HG03097 (cell line): Measurements from ENCODE around the gene SLC4A9.
"Not testable (repeated sequence)": the region's sequence is repeated elsewhere in the genome, so short reads cannot be mapped to it uniquely, and the experiment has no call there.

Source experiments
- ATAC-seq: cut with Tn5 transposase; IDR thresholded peaks from one replicate; pipeline ENCODE4 v1.9.1; 2021; ENCODE audit not compliant: unreplicated experiment, low FRiP score

Gene SLC4A9

DNA sequence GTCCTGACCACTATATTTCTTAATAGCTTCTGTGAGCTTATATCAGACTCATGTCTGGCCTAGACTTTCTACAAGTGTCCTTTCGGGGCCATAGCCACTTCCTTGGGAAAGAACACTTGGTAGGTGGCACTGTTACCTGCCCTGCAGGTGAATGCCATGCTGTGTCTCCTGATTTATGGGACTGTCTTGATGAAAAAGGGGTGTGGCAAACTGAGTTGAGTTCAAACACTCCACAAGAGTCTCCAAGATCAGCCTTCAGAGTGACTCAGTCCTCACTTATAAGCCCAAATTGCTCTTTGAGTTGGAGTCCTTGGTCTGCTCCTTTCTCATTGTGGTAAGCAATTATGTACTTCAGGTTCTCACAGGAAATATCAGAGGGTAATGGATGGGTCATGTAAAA lies 31.7 kb downstream of the SLC4A9 start:
- no peak for ATAC-seq

DNA sequence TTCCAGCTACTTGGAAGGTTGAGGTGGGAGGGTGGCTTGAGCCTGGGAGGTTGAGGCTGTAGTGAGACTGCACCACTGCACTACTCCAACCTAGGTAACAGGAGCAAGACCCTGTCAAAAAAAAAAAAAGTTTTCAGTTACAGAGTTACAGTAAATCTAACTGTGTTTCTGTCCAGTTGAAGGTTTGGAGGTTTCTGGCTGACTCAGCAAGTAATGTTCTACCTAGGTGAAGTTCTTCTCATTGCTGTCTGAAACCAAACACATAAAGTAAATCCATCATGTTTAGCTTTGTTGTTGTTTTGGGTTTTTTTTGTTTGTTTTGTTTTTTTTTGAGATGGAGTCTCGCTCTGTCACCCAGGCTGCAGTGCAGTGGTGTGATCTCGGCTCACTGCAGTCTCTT lies 33.7 kb downstream of the SLC4A9 start:
- no peak for ATAC-seq

DNA sequence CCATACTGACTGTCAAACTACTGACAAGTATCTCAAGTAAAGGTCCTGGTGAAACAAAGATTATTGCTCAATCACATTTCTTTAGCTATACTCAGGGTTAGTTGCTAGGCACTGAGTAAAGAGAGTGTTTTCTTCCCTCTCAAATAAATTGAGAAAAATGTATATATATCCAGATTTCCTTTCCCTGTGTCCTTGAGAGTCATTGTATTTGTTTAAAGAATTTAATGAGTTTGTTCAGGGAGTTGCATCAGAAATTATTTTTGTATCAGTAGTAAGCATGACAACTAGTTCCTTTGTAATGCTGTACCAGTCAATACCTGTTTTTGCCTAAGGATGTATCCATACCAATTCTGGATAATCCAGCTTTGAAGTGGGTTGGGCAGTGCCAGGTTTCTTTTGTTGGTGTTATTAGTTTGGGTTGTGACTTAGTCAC lies 38.4 kb downstream of the SLC4A9 start:
- ATAC-seq: no peak

DNA sequence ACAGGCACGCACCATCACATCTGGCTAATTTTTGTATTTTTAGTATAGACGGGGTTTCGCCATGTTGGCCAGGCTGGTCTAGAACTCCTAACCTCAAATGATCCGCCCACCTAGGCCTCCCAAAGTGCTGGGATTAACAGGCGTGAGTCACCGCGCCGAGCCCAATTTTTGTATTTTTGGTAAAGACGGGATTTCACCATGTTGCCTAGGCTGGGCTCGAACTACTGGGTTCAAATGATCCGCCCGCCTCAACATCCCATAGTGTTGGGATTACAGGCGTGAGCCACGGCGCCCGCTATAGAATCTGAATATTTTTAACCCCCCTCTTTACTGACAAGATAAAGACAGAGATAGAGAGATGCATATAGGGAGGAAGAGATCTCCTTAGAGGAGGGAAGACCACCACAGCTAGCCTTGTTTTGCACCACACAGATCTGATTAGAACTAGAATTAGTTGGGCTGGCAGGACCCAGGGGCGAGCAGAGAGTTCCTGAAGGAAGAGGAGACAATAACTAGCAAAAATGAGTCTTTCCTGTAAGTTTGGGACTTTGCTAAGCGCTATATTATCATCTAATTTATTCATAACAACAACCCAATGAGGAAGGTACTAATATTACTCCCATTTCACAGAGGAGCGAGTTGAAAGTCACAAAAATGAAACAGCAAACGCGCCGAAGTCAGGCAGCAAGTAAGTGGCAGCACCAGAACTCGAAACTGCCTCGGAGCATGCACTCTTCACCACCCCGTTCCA lies 40.2 kb downstream of the SLC4A9 start:
- ATAC-seq: no peak

- ATAC-seq: peak; percentile 66
Observed at GRCh38 chr5:140400730-140401361, 40.9 kb downstream of the SLC4A9 start.

- ATAC-seq: peak; percentile 90
Observed at GRCh38 chr5:140401362-140402257, 41.6 kb downstream of the SLC4A9 start, which contains the start of gene ANKHD1. Gene ANKHD1, plus strand, starts transcription at chr5:140401833. Its CDS starts 135 bp downstream, at chr5:140401968.

GRCh38 chr5:140402258-140403074 lies 42.5 kb downstream of the SLC4A9 start:
- ATAC-seq: no peak

GRCh38 chr5:140403613-140404012 lies 43.6 kb downstream of the SLC4A9 start:
- no peak for ATAC-seq

DNA sequence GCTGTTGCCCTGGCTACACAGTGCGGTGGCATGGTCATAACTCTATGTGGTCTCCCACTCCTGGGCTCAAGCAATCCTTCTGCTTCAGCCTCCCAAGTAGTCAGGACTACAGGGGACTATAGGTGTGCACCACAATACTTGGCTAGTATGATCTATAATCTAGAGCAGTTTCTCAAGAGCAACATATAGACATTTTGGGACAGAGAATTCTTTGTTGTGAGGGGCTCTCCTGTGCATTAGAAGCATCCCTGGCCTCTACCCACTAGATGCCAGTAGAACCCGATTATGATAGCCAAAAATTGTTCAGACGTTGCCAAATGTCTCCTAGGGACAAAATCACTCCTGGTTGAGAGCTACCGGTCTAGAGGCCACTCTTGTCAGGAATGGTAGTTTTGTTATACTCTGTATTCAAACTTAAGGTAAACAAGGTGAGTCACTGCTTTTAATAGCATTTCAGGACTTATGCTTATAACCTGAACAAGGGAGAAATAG lies 48.8 kb downstream of the SLC4A9 start:
- no peak for ATAC-seq

DNA sequence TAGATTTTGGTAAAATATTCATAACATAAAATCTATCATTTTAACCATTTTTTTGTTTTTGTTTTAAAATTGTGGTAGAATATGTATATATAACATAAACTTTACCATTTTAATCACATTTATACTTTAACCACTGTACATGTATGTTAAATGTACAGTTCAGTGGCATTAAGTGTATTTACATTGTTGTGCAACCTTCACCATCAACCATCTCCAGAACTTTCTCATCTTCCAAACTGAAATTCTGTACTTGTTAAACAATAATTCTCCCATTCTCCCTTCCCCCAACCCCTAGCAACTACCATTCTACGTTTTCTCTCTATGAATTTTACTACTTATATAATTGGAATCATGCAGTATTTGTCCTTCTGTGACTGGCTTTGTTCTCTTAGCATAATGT lies 53.2 kb downstream of the SLC4A9 start:
- no peak for ATAC-seq

DNA sequence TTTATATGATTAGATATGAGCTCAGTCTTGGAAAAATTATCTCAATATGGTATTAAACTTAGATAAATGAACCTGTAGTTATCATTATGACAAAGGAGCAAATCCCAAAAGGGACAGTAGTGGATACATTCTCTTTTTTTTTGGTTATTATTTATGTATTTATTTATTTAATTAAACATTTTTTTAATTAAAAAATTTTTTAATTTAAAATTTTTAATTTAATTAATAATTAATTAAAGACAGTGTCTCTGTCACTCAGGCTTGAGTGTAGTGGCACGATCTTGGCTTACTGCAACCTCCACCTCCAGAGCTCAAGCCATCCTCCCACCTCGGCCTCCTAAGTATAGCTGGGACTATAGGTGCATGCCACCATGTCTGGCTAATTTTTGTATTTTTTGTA lies 57.2 kb downstream of the SLC4A9 start:
- ATAC-seq: no peak

- no peak for ATAC-seq
Observed at GRCh38 chr5:140418862-140419520, 59.0 kb downstream of the SLC4A9 start.

GRCh38 chr5:140420226-140420570 lies 60.2 kb downstream of the SLC4A9 start:
- ATAC-seq: no peak

DNA sequence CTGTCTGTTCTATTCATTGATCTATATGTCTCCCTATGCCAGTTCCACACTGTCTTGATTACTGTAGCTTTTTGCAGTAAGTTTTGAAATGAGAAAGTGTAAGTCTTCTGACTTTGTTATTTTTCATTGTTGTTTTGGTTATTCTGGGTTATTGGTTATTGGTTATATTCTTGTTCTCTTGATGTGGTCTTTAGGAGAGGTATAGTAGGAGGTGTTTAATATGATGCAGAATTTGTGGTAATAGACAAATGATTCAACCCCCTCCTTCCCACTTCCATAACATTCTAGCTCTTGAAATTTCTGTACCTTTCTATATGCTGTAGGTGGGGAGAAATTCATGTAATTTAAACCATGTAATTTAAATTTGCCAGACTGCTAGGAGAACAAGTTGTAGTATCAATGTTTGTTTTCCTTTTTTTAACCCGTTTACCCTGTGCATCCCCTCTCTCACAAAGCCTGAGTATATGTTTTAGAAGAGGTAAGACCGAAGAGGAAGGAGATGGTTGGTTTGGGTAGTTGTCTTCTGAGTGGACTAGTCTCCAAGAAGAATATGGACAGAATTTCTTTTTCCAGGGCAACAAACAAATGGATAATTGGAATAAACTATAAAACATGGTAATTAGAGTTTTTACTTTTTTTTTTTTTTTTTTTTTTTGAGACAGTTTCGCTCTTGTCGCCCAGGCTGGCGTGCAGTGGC lies 60.8 kb downstream of the SLC4A9 start:
- ATAC-seq: no peak

DNA sequence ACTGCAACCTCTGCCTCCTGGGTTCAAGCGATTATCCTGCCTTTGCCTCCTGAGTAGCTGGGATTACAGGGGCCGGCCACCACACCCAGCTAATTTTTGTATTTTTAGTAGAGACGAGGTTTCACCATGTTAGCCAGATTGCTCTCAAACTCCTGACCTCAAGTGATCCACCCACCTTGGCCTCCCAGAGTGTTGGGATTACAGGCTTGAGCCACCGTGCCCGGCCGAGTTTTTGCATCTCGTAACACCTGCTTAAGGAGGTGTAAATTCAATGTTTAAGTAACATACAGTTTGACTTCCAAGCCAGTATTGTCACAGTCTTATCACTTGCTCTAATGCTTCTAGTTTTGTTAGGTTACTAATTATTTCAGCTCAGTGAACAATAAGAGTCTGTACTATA lies 61.4 kb downstream of the SLC4A9 start:
- not testable (repeated sequence) for ATAC-seq

- no peak for ATAC-seq
Observed at GRCh38 chr5:140423609-140424008, 63.6 kb downstream of the SLC4A9 start.

DNA sequence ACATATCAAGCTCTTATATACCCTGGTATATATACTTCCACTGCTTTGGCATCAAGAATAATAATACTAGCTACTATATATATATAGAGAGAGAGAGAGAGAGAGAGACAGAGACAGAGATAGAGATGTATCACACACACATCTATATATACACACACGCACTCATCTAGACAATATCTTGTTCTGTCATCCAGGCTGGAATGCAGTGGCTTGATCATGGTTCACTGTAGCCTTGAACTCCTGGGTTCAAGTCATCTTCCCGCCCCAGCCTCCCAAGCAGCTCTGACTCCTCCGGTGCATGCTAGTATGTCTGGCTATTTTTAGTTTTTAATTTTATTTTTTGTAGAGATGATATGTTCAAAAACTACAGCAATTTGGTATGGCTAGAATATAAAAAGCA lies 64.1 kb downstream of the SLC4A9 start:
- no peak for ATAC-seq
